ENCODE results near the gene DNAH3.
A peak's percentile ranks its signal among the peaks of the same experiment; 100 is the strongest.
"Not testable (repeated sequence)": the region's sequence is repeated elsewhere in the genome, so short reads cannot be mapped to it uniquely, and the experiment has no call there.

Gene DNAH3

GRCh38 chr16:21158208-21159110 is 7.8 kb upstream of the DNAH3 start, which contains the start of gene LDAF1:
TSS of gene LDAF1 (plus strand) at chr16:21158674. CDS start at chr16:21161183, 2,509 bp downstream.
- Mint-ChIP-seq H3K4me3 (peak within 1 kb of the TSS; percentile 84), H3K27ac (peak within 1 kb of the TSS; percentile 67), H3K9me3 (no peaks in the 10 kb centered on the region), H3K27me3 (no peaks in the 10 kb centered on the region), H3K4me1 (ENCODE audit: low read depth) (peaks cover 32% of the 10 kb centered on the region), H3K36me3 (ENCODE audit: low read depth) (peaks cover 19% of the 10 kb centered on the region)
- peak; percentile 88 for DNase-seq

DNA sequence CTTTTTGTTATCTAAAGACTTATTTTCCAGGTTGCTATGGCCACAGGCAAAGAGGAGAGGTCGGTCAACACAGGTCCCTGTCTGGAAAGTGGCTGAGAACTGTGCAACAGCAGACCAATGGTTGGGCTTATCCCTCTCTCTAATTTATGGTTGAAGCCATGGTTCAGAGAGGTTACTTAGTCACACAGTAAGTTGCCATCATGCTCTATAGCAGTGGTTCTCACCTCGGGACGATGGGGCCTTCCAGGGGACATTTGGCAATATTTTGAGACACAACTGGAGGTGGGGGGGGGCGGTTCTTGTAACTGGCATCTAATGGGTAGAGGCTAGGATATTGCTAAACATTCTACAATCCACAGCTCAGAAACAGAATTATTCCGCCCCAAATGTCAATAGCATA is 7.0 kb upstream of the DNAH3 start:
- Mint-ChIP-seq H3K4me3 (peak overlapping the region; percentile 84), H3K4me1 (ENCODE audit: low read depth) (peaks cover 29% of the 10 kb centered on the region), H3K36me3 (ENCODE audit: low read depth) (peaks cover 12% of the 10 kb centered on the region), H3K27ac (peak overlapping the region; percentile 67), H3K27me3 (no peaks in the 10 kb centered on the region), H3K9me3 (no peaks in the 10 kb centered on the region)
- DNase-seq = no peak

DNA sequence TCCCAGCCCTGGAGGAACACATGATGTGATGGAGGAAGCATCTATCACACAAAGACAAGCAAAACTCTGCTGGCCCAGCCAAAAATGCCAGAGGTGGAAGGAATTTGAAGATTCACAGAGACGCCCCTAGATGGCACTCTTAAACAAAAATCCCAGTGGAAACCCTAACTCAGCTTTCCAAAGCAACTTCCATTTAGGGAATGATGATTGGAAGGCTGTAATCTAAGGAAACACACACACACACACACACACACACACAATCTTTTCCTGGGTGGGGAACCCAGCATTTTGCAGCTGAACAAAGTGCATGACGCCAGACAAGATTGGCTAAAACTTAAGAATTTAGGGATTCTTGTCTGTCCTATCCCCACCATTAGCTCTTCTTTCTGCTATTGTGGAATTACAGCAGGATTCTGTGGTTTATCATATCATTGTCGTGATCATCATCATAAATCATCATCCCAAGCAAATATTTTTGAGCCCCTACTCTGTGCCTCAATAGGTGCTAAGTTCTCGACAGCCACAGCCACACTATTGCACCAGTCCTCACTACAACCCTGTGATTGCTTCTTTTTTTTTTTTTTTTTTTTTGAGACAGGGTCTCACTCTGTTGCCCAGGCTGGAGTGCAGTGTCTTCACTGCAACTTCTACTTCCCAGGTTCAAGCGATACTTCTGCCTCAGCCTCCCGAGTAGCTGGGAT is 6.3 kb upstream of the DNAH3 start:
- Mint-ChIP-seq H3K4me1 (ENCODE audit: low read depth) (peaks cover 26% of the 10 kb centered on the region), H3K27me3 (no peaks in the 10 kb centered on the region), H3K27ac (no peak overlapping the region), H3K36me3 (ENCODE audit: low read depth) (peaks cover 9% of the 10 kb centered on the region), H3K4me3 (no peak overlapping the region), H3K9me3 (no peaks in the 10 kb centered on the region)
- no peak for DNase-seq

GRCh38 chr16:21156011-21156410 is 5.4 kb upstream of the DNAH3 start:
- peaks cover 25% of the 10 kb centered on the region for H3K4me1 Mint-ChIP-seq (ENCODE audit: low read depth)
- not testable (repeated sequence) for H3K9me3 Mint-ChIP-seq; H3K36me3 Mint-ChIP-seq (ENCODE audit: low read depth); H3K27me3 Mint-ChIP-seq; DNase-seq; H3K27ac Mint-ChIP-seq; H3K4me3 Mint-ChIP-seq

DNA sequence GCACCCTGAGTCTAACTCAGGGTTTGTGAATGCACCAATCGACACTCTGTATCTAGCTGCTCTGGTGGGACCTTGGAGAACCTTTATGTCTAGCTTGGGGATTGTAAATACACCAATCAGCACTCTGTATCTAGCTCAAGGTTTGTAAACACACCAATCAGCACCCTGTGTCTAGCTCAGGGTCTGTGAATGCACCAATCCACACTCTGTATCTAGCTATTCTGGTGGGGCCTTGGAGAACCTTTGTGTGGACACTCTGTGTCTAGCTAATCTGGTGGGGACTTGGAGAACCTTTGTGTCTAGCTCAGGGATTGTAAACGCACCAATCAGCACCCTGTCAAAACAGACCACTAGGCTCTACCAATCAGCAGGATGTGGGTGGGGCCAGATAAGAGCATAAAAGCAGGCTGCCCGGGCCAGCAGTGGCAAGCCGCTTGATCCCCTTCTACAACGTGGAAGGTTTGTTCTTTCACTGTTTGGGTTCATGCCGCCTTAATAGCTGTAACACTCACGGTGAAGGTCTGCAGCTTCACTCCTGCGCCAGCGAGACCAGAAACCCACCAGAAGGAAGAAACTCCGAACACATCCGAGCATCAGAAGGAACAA is 2.6 kb upstream of the DNAH3 start:
- not testable (repeated sequence) for H3K27ac Mint-ChIP-seq; H3K4me1 Mint-ChIP-seq (ENCODE audit: low read depth); H3K4me3 Mint-ChIP-seq; H3K36me3 Mint-ChIP-seq (ENCODE audit: low read depth); H3K9me3 Mint-ChIP-seq; DNase-seq
- H3K27me3 Mint-ChIP-seq = peaks cover 26% of the 10 kb centered on the region

DNA sequence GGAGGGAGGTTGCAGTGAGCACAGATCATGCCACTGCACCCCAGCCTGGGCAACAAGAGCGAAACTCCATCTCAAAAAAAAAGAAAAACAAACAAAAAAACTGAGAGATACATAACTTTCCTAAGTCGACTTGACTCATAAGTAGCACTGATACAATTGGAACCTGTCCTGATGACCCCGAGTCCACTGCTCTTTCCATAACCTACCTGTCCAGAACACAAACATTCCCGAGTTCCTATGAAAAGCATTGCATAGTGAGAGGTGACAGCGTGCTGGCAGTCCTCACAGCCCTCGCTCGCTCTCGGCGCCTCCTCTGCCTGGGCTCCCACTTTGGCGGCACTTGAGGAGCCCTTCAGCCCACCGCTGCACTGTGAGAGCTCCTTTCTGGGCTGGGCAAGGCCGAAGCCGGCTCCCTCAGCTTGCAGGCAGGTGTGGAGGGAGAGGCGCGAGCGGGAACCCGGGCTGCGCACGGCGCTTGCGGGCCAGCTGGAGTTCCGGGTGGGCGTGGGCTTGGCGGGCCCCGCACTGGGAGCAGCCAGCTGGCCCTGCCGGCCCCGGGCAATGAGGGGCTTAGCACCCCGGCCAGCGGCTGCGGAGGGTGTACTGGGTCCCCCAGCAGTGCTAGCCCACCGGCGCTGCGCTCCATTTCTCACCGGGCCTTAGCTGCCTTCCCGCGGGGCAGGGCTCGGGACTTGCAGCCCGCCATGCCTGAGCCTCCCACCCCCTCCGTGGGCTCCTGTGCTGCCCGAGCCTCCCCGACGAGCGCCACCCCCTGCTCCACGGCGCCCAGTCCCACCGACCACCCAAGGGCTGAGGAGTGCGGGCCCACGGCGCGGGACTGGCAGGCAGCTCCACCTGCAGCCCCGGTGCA is 1.7 kb upstream of the DNAH3 start:
- not testable (repeated sequence) for H3K9me3 Mint-ChIP-seq; H3K4me3 Mint-ChIP-seq; H3K36me3 Mint-ChIP-seq (ENCODE audit: low read depth); H3K4me1 Mint-ChIP-seq (ENCODE audit: low read depth); H3K27ac Mint-ChIP-seq; DNase-seq
- H3K27me3 Mint-ChIP-seq = peaks cover 34% of the 10 kb centered on the region

DNA sequence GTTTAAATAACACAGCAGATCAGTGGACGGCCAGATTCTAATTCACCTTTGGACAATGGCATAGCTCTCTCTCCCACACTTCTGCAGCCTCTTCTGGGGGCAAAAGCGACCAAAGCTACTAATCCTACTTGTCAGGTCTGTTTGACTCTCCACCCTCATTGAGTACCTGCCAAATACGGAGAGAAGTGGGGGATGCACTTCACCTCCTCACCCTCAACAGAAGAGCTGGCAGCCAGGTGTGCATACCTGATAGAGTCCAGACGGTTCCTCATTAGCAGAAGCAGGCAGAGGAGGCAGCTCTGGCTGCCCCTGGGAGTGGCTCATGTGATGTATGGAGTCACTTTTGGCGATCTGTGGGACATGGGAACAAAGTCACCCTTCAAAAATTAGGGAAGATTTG is 4.9 kb downstream of the DNAH3 start:
- DNase-seq = no peak
- Mint-ChIP-seq H3K27me3 (peaks cover 45% of the 10 kb centered on the region), H3K4me1 (ENCODE audit: low read depth) (no peaks in the 10 kb centered on the region), H3K9me3 (no peaks in the 10 kb centered on the region), H3K36me3 (ENCODE audit: low read depth) (no peaks in the 10 kb centered on the region), H3K4me3 (no peak overlapping the region), H3K27ac (no peak overlapping the region)

DNA sequence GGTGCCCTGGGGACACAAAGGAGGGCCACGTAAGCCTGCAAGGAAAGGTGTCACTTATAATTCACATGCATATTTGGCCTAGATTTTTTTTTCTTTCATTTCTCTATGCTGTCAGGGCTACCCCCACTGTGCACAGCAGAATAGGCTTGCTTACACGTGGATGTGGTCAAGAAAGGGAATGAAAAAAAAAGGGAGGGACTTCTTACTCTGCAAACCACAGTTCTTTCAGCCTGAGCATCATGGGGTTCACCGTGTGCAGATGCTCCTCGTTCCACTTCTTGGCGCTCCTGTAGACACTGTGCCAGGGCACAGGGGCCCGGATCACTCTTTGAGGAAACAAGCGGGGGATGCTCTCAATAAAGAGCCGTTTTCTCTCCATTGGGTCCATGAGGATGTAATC is 16.6 kb downstream of the DNAH3 start:
- H3K9me3 Mint-ChIP-seq = no peaks in the 10 kb centered on the region
- no peak overlapping the region for H3K27ac Mint-ChIP-seq
- DNase-seq = no peak
- H3K4me3 Mint-ChIP-seq = no peak overlapping the region
- H3K4me1 Mint-ChIP-seq (ENCODE audit: low read depth) = no peaks in the 10 kb centered on the region
- H3K27me3 Mint-ChIP-seq = peaks cover 5% of the 10 kb centered on the region
- no peaks in the 10 kb centered on the region for H3K36me3 Mint-ChIP-seq (ENCODE audit: low read depth)

DNA sequence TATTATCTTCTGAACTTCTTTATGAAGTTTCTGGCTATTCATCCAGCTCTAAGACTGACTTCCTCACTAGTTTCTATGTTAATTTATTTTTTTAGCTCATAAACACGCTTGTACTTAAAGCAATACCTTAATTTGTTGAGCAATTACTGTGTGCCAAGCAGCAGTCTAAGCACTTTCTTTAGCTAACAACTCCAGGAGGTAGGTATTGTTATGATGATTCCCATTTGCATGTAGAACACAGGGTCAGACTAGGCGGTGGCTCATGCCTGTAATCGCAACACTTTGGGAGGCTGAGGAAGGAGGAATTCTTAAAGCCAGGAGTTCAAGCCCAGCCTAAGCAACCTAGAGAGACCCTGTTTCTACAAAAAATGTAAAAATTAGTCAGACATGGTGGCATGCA is 19.8 kb downstream of the DNAH3 start:
- no peaks in the 10 kb centered on the region for H3K27me3 Mint-ChIP-seq
- no peaks in the 10 kb centered on the region for H3K9me3 Mint-ChIP-seq
- H3K4me3 Mint-ChIP-seq = no peak overlapping the region
- H3K4me1 Mint-ChIP-seq (ENCODE audit: low read depth) = no peaks in the 10 kb centered on the region
- no peaks in the 10 kb centered on the region for H3K36me3 Mint-ChIP-seq (ENCODE audit: low read depth)
- H3K27ac Mint-ChIP-seq = no peak overlapping the region
- DNase-seq = no peak

DNA sequence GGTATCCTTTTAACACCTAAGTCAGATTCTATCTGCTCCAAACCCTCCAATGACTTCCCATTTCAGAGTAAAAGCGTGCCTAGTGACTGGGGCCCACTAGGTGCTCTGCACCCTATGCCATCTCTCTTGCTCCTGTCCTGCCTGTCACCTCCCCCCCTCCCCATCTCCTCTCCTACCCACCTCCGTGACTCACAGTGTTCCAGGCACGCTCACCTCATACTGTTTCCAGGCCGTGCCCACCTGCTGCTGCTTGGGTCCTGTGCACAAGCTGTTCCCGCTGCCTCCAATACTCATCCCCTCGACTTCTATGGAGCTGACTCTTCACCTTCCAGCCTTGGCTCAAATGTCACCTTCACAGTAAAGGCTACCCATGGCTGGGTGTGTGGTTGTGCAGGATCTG is 21.7 kb downstream of the DNAH3 start:
- H3K27me3 Mint-ChIP-seq = no peaks in the 10 kb centered on the region

GRCh38 chr16:21126518-21126917 is 24.1 kb downstream of the DNAH3 start:
- no peaks in the 10 kb centered on the region for H3K27me3 Mint-ChIP-seq
- H3K27ac Mint-ChIP-seq = no peak overlapping the region
- no peaks in the 10 kb centered on the region for H3K9me3 Mint-ChIP-seq
- no peak overlapping the region for H3K4me3 Mint-ChIP-seq
- peaks cover 10% of the 10 kb centered on the region for H3K36me3 Mint-ChIP-seq (ENCODE audit: low read depth)
- H3K4me1 Mint-ChIP-seq (ENCODE audit: low read depth) = no peaks in the 10 kb centered on the region
- no peak for DNase-seq

More for the DNA sequence above, 21.7 kb downstream of the DNAH3 start:
- DNase-seq = no peak
- no peak overlapping the region for H3K27ac Mint-ChIP-seq
- H3K9me3 Mint-ChIP-seq = no peaks in the 10 kb centered on the region
- H3K4me1 Mint-ChIP-seq (ENCODE audit: low read depth) = no peaks in the 10 kb centered on the region
- peaks cover 10% of the 10 kb centered on the region for H3K36me3 Mint-ChIP-seq (ENCODE audit: low read depth)
- H3K4me3 Mint-ChIP-seq = no peak overlapping the region

DNA sequence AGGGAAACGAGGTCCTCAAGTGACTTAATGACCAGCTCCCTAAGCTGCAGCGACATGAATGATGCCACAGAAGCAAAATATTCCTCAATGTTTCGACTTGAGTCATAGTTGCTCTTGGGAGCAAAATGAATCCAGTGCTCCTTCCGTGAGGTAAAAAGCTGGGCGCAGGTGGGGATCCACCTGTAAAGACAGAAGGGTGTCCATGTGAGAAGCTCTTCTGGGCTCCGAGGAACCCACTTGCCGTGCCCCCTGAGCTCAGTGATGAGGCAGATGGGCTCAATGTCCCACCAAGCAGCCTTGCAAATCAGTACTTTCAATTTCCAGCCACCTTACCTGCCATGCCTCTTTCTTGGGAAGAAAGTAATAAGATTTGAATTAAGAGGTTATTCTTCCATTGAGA is 25.5 kb downstream of the DNAH3 start:
- H3K4me1 Mint-ChIP-seq (ENCODE audit: low read depth) = no peaks in the 10 kb centered on the region
- no peaks in the 10 kb centered on the region for H3K27me3 Mint-ChIP-seq
- no peak overlapping the region for H3K4me3 Mint-ChIP-seq
- H3K36me3 Mint-ChIP-seq (ENCODE audit: low read depth) = peaks cover 14% of the 10 kb centered on the region
- no peaks in the 10 kb centered on the region for H3K9me3 Mint-ChIP-seq
- no peak overlapping the region for H3K27ac Mint-ChIP-seq
- no peak for DNase-seq

GRCh38 chr16:21120976-21121520 is 29.6 kb downstream of the DNAH3 start:
- Mint-ChIP-seq H3K4me3 (no peak overlapping the region), H3K27ac (no peak overlapping the region), H3K9me3 (peaks cover 4% of the 10 kb centered on the region), H3K4me1 (ENCODE audit: low read depth) (peaks cover 12% of the 10 kb centered on the region), H3K36me3 (ENCODE audit: low read depth) (peaks cover 28% of the 10 kb centered on the region), H3K27me3 (no peaks in the 10 kb centered on the region)
- DNase-seq = no peak

- H3K27ac Mint-ChIP-seq = no peak overlapping the region
- peaks cover 17% of the 10 kb centered on the region for H3K36me3 Mint-ChIP-seq (ENCODE audit: low read depth)
- DNase-seq = no peak
- H3K4me1 Mint-ChIP-seq (ENCODE audit: low read depth) = peaks cover 14% of the 10 kb centered on the region
- H3K9me3 Mint-ChIP-seq = peaks cover 4% of the 10 kb centered on the region
- H3K4me3 Mint-ChIP-seq = no peak overlapping the region
- no peaks in the 10 kb centered on the region for H3K27me3 Mint-ChIP-seq
These were observed 33.1 kb downstream of the DNAH3 start for GRCh38 chr16:21117567-21117966.
